ENCODE data around the gene PDGFRB. TPM values are rescaled to one million over a fixed set of nuclear protein-coding genes. Genes with fewer than 3 reads are reported as not detected.

Gene PDGFRB
- total RNA-seq, 1 donor from 2014 or later = 9.5 TPM

GRCh38 chr5:150181766-150182545, 26.3 kb upstream of the PDGFRB start:
- no peak for DNase-seq (ENCODE audit: low read depth in 2 of 2)

- no peak for DNase-seq (ENCODE audit: low read depth in 2 of 2)
Measured at GRCh38 chr5:150181027-150181426, 25.4 kb upstream of the PDGFRB start.

GRCh38 chr5:150180241-150181026, 24.8 kb upstream of the PDGFRB start:
- peak; percentile 26 to 78 for DNase-seq (ENCODE audit: low read depth in 2 of 2)

GRCh38 chr5:150179019-150179620, 23.5 kb upstream of the PDGFRB start:
- DNase-seq (ENCODE audit: low read depth in 2 of 2) = no peak

GRCh38 chr5:150178262-150178661, 22.6 kb upstream of the PDGFRB start:
- no peak for DNase-seq (ENCODE audit: low read depth in 2 of 2)

- DNase-seq (ENCODE audit: low read depth in 2 of 2) = no peak
Measured at GRCh38 chr5:150177721-150178120, 22.1 kb upstream of the PDGFRB start.

GRCh38 chr5:150176745-150177477, 21.3 kb upstream of the PDGFRB start:
- DNase-seq (ENCODE audit: low read depth in 2 of 2) = peak in 1 of 2 donors; percentile 15

GRCh38 chr5:150175536-150175935, 19.9 kb upstream of the PDGFRB start:
- DNase-seq (ENCODE audit: low read depth in 2 of 2) = peak; percentile 41 to 58

GRCh38 chr5:150175076-150175475, 19.4 kb upstream of the PDGFRB start:
- DNase-seq (ENCODE audit: low read depth in 2 of 2) = no peak

GRCh38 chr5:150174285-150174684, 18.6 kb upstream of the PDGFRB start:
- no peak for DNase-seq (ENCODE audit: low read depth in 2 of 2)

- no peak for DNase-seq (ENCODE audit: low read depth in 2 of 2)
Measured at GRCh38 chr5:150173161-150173560, 17.5 kb upstream of the PDGFRB start.

- DNase-seq (ENCODE audit: low read depth in 2 of 2) = no peak
Measured at GRCh38 chr5:150172556-150172955, 16.9 kb upstream of the PDGFRB start.

GRCh38 chr5:150172145-150172544, 16.5 kb upstream of the PDGFRB start:
- no peak for DNase-seq (ENCODE audit: low read depth in 2 of 2)

GRCh38 chr5:150168864-150169263, 13.2 kb upstream of the PDGFRB start:
- DNase-seq (ENCODE audit: low read depth in 2 of 2) = peak; percentile 22 to 40

- no peak for DNase-seq (ENCODE audit: low read depth in 2 of 2)
Measured at GRCh38 chr5:150167908-150168307, 12.3 kb upstream of the PDGFRB start.

- DNase-seq (ENCODE audit: low read depth in 2 of 2) = no peak
Measured at GRCh38 chr5:150167512-150167850, 11.8 kb upstream of the PDGFRB start.

GRCh38 chr5:150166650-150167511, 11.2 kb upstream of the PDGFRB start, which contains the start of gene CDX1:
Gene CDX1, plus strand, starts transcription at chr5:150166778. Its CDS starts 99 bp downstream, at chr5:150166877.
- no peak for DNase-seq (ENCODE audit: low read depth in 2 of 2)

GRCh38 chr5:150166037-150166649, 10.5 kb upstream of the PDGFRB start:
- no peak for DNase-seq (ENCODE audit: low read depth in 2 of 2)

GRCh38 chr5:150164211-150164980, 8.8 kb upstream of the PDGFRB start:
- DNase-seq (ENCODE audit: low read depth in 2 of 2) = peak; percentile 23 to 32

All from lung microvascular endothelial cell (primary cell).